ENCODE data around the gene SLC6A9. TPM values are rescaled to one million over a fixed set of nuclear protein-coding genes. Genes with fewer than 3 reads are reported as not detected.

The SLC6A9 gene
- total and polyA plus RNA-seq, 2 donors (not counting 1 experiment from before 2014, with no cell fraction given), result 0.28 to 5.5 TPM

DNA sequence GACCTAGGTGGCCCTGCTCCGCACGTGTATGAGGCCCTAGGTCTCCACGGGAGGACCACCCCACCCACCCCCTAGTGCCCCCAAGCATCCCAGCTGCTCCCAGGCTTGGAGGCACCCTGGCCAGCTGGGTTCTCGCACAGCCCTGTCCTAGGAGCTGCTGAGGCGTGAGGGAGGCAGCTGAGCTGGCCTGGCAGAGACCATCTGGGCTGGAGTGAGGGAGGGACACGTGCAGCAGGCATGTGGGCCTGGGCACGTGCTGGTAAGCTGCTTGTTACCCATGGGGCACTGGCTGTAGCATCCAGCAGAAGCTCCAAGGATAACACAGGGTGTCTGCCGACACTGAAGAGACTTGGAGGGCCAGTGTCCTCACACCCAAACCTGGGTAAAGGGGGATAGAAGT lies 10.1 kb downstream of the SLC6A9 start:
- H3K27ac Mint-ChIP-seq, result no peak overlapping the region
- Histone ChIP-seq H3K4me1 (ENCODE audit: control insufficient read depth in 2 of 2, insufficient read depth in 2 of 2, low read length in 2 of 2) (peaks cover 4 to 15% of the 10 kb centered on the region in 2 donors), H3K27me3 (replicated peaks in 1 of 4; ENCODE audit: control extremely low read depth in 1 of 4, control insufficient read depth in 3 of 4, insufficient read depth in 4 of 4, low read length in 3 of 4) (no peaks in the 10 kb centered on the region), H3K9ac (ENCODE audit: low read length) (no peak overlapping the region), H3K27ac (ENCODE audit: low read length in 2 of 2) (no peak overlapping the region), H3K9me3 (ENCODE audit: control extremely low read depth in 1 of 3, control insufficient read depth in 2 of 3, insufficient read depth in 1 of 3, low read length in 2 of 3) (no peaks in the 10 kb centered on the region), H2AFZ (ENCODE audit: insufficient read depth, low read depth, low read length, poor library complexity, severe bottlenecking) (no peak overlapping the region), H3K79me2 (ENCODE audit: control insufficient read depth, insufficient read depth, low read length) (no peaks in the 10 kb centered on the region), H3K4me3 (ENCODE audit: control extremely low read depth in 1 of 5, extremely low read depth in 1 of 5, insufficient read depth in 1 of 5, low read depth in 2 of 5, low read length in 4 of 5) (no peak overlapping the region), H4K20me1 (ENCODE audit: control insufficient read depth, insufficient read depth, low read length, poor library complexity, severe bottlenecking) (no peaks in the 10 kb centered on the region), H3K36me3 (replicated peaks in 1 of 2; ENCODE audit: control extremely low read depth in 1 of 2, control insufficient read depth in 1 of 2, extremely low read depth in 1 of 2, insufficient read depth in 2 of 2, low read length in 1 of 2) (no peaks in the 10 kb centered on the region), H3K4me2 (replicated peaks; ENCODE audit: low read depth, low read length, poor library complexity, severe bottlenecking) (no peak overlapping the region)
- WGBS (ENCODE audit: insufficient coverage), result 87% methylated on average over 5 of the region's 8 CpGs
- ChIA-PET CTCF (interaction anchor here (0.7 to 0.9 kb wide), 2 partner anchors 10 to 16 kb away, joined by 3 read pairs; partner anchors contain the start of gene SLC6A9), POLR2A (no interaction called here)
- ATAC-seq (ENCODE audit: low read depth) (no peak), DNase-seq (no peak)
- H3K4me3 Mint-ChIP-seq, result no peak overlapping the region
- TF ChIP-seq, protein P1, sequence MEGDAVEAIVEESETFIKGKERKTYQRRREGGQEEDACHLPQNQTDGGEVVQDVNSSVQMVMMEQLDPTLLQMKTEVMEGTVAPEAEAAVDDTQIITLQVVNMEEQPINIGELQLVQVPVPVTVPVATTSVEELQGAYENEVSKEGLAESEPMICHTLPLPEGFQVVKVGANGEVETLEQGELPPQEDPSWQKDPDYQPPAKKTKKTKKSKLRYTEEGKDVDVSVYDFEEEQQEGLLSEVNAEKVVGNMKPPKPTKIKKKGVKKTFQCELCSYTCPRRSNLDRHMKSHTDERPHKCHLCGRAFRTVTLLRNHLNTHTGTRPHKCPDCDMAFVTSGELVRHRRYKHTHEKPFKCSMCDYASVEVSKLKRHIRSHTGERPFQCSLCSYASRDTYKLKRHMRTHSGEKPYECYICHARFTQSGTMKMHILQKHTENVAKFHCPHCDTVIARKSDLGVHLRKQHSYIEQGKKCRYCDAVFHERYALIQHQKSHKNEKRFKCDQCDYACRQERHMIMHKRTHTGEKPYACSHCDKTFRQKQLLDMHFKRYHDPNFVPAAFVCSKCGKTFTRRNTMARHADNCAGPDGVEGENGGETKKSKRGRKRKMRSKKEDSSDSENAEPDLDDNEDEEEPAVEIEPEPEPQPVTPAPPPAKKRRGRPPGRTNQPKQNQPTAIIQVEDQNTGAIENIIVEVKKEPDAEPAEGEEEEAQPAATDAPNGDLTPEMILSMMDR (IDR thresholded peaks at IDR 0.05), result no peak
- TF ChIP-seq EZH2 (IDR thresholded peaks at IDR 0.05; ENCODE audit: borderline replicate concordance, insufficient read depth, low read depth, low read length, poor library complexity, severe bottlenecking), result no peak
- intact Hi-C loops (cut with micrococcal nuclease), result no loop called here
- H3K27me3 Mint-ChIP-seq, result no peaks in the 10 kb centered on the region
- peaks cover 14% of the 10 kb centered on the region for H3K4me1 Mint-ChIP-seq
- no peaks in the 10 kb centered on the region for H3K9me3 Mint-ChIP-seq (ENCODE audit: insufficient read depth)

DNA sequence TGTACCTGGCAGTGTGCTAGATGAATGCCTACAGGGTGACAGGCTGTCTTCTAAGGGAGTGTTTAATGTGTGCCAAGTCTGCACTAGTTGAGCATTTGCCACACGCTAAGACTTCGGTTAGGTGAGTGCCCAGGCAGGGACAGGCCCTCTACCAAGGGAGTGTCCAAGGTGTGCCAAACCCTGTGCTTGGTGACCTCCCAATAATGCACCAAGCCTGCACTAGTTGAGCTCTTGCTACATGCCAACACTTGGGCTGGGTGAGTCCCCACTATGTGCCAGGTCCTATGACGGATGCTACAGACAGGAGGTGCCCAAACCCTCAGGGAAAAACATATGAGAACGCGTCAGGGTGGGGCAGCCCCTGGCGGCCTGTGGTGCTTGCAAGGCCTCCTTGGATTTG lies 10.8 kb downstream of the SLC6A9 start:
- no peaks in the 10 kb centered on the region for H3K36me3 ChIP-seq (replicated peaks in 1 of 2; ENCODE audit: control extremely low read depth in 1 of 2, control insufficient read depth in 1 of 2, extremely low read depth in 1 of 2, insufficient read depth in 2 of 2, low read length in 1 of 2)
- H3K4me1 ChIP-seq (ENCODE audit: control insufficient read depth in 2 of 2, insufficient read depth in 2 of 2, low read length in 2 of 2), result peaks cover 0 to 9% of the 10 kb centered on the region in 2 donors
- Mint-ChIP-seq H3K27ac (no peak overlapping the region), H3K4me3 (no peak overlapping the region), H3K9me3 (ENCODE audit: insufficient read depth) (no peaks in the 10 kb centered on the region), H3K27me3 (no peaks in the 10 kb centered on the region), H3K4me1 (peaks cover 9% of the 10 kb centered on the region)
- CTCF ChIA-PET, result interaction anchor here (0.6 to 0.9 kb wide), 3 partner anchors 11 to 88 kb away, joined by 3 read pairs; partner anchors contain the start of gene SLC6A9
- no peak overlapping the region for H3K4me3 ChIP-seq (ENCODE audit: control extremely low read depth in 1 of 5, extremely low read depth in 1 of 5, insufficient read depth in 1 of 5, low read depth in 2 of 5, low read length in 4 of 5)
- TF ChIP-seq, protein P1 (IDR thresholded peaks at IDR 0.05), result no peak
- TF ChIP-seq EZH2 (IDR thresholded peaks at IDR 0.05; ENCODE audit: borderline replicate concordance, insufficient read depth, low read depth, low read length, poor library complexity, severe bottlenecking), result no peak
- H3K9me3 ChIP-seq (ENCODE audit: control extremely low read depth in 1 of 3, control insufficient read depth in 2 of 3, insufficient read depth in 1 of 3, low read length in 2 of 3), result no peaks in the 10 kb centered on the region
- H3K4me2 ChIP-seq (replicated peaks; ENCODE audit: low read depth, low read length, poor library complexity, severe bottlenecking), result no peak overlapping the region
- no peak overlapping the region for H3K9ac ChIP-seq (ENCODE audit: low read length)
- WGBS (ENCODE audit: insufficient coverage), result 94% methylated on average over 6 of the region's 6 CpGs
- H3K27ac ChIP-seq (ENCODE audit: low read length in 2 of 2), result no peak overlapping the region
- DNase-seq (no peak), ATAC-seq (ENCODE audit: low read depth) (no peak)
- no peaks in the 10 kb centered on the region for H3K79me2 ChIP-seq (ENCODE audit: control insufficient read depth, insufficient read depth, low read length)
- no peaks in the 10 kb centered on the region for H4K20me1 ChIP-seq (ENCODE audit: control insufficient read depth, insufficient read depth, low read length, poor library complexity, severe bottlenecking)
- H2AFZ ChIP-seq (ENCODE audit: insufficient read depth, low read depth, low read length, poor library complexity, severe bottlenecking), result no peak overlapping the region
- POLR2A ChIA-PET, result no interaction called here
- intact Hi-C loops (cut with micrococcal nuclease), result no loop called here
- H3K27me3 ChIP-seq (replicated peaks in 1 of 4; ENCODE audit: control extremely low read depth in 1 of 4, control insufficient read depth in 3 of 4, insufficient read depth in 4 of 4, low read length in 3 of 4), result no peaks in the 10 kb centered on the region

Measured in B cell (primary cell).